IMR-90 (cell line): Measurements from ENCODE around the gene KCNJ10. TPM values are rescaled to one million over a fixed set of nuclear protein-coding genes. Genes with fewer than 3 reads are reported as not detected.

Experiments
- ATAC-seq: fragments of 200-7000 bp; cut with Tn5 transposase; 2 replicates; pipeline ENCODE4 v1.9.1; 2020; ENCODE audit warnings: low read depth, mild to moderate bottlenecking, moderate library complexity
- BruUV-seq: library from RNA; stranded (reverse); fragments of 400-500 nt; replicated peaks from 2 replicates; lab custom pipeline; 2021; lab: Mats Ljungman, UMichigan
- CTCF ChIA-PET: fragments of 300-600 bp; formaldehyde crosslinking; extraction: SDS; loops from one replicate; lab custom pipeline; 2021; ENCODE audit warnings: antibody characterized with exemption; lab: Yijun Ruan, JAX
- POLR2A ChIA-PET: fragments of 300-600 bp; sonication (Branson Sonifier 250); formaldehyde crosslinking; loops from one replicate; lab custom pipeline; 2022; ENCODE audit warnings: antibody characterized with exemption; ENCODE audit not compliant: unreplicated experiment; lab: Charles Lee
- DNase-seq: peaks from one replicate; pipeline ENCODE4 v3.0.0; 2013
- H2AFZ ChIP-seq: replicated peaks from 2 replicates; pipeline ENCODE3; 2013; ENCODE audit warnings: low read length, mild to moderate bottlenecking; ENCODE audit not compliant: poor library complexity
- H2AK5ac ChIP-seq: 2 replicates; pipeline ENCODE4 v1.6.1; 2013; ENCODE audit warnings: low read depth, low read length, inconsistent platforms
- H2AK9ac ChIP-seq: replicated peaks from 2 replicates; pipeline ENCODE3; 2013; ENCODE audit warnings: mild to moderate bottlenecking, low read depth, low read length, moderate library complexity; ENCODE audit not compliant: poor library complexity
- H2BK120ac ChIP-seq: 2 replicates; pipeline ENCODE4 v1.6.1; 2013; ENCODE audit warnings: low read depth, low read length, inconsistent platforms
- H2BK15ac ChIP-seq: 3 replicates; pipeline ENCODE4 v1.6.1; 2013; ENCODE audit warnings: low read depth, low read length, inconsistent platforms
- H2BK20ac ChIP-seq: 2 replicates; pipeline ENCODE4 v1.6.1; 2013; ENCODE audit warnings: low read depth, mild to moderate bottlenecking, inconsistent platforms, low read length, moderate library complexity
- H2BK5ac ChIP-seq: 2 replicates; pipeline ENCODE4 v1.6.1; 2013; ENCODE audit warnings: mild to moderate bottlenecking, low read depth, low read length, inconsistent platforms; ENCODE audit not compliant: poor library complexity, severe bottlenecking
- H3K14ac ChIP-seq: replicated peaks from 2 replicates; pipeline ENCODE4 v1.6.1; 2013; ENCODE audit warnings: low read depth, low read length, inconsistent platforms
- H3K18ac ChIP-seq: 2 replicates; pipeline ENCODE4 v1.6.1; 2013; ENCODE audit warnings: low read depth, low read length, control low read depth
- H3K23ac ChIP-seq: 2 replicates; pipeline ENCODE4 v1.6.1; 2013; ENCODE audit warnings: low read depth, low read length, inconsistent platforms
- H3K27ac ChIP-seq: 2 replicates; pipeline ENCODE4 v1.5.1; 2013; ENCODE audit warnings: mild to moderate bottlenecking, control low read depth, low read length; ENCODE audit not compliant: insufficient read depth
- H3K27me3 ChIP-seq: 2 replicates; pipeline ENCODE4 v1.6.1; 2013; ENCODE audit warnings: low read length; ENCODE audit not compliant: control insufficient read depth, insufficient read depth
- H3K36me3 ChIP-seq: 2 replicates; pipeline ENCODE4 v1.6.1; 2013; ENCODE audit warnings: low read length, mixed read lengths; ENCODE audit not compliant: control insufficient read depth, insufficient read depth
- H3K4ac ChIP-seq: 2 replicates; pipeline ENCODE4 v1.6.1; 2013; ENCODE audit warnings: low read depth, low read length, inconsistent platforms
- H3K4me1 ChIP-seq: 2 replicates; pipeline ENCODE4 v1.6.1; 2013; ENCODE audit warnings: low read length, mixed read lengths; ENCODE audit not compliant: control insufficient read depth, insufficient read depth
- H3K4me2 ChIP-seq: 2 replicates; pipeline ENCODE4 v1.6.1; 2013; ENCODE audit warnings: low read depth, mild to moderate bottlenecking, control low read depth, low read length, moderate library complexity
- H3K4me3 ChIP-seq: 2 replicates; pipeline ENCODE4 v1.5.1; 2013; ENCODE audit warnings: low read depth, mild to moderate bottlenecking, control low read depth, low read length, moderate library complexity; ENCODE audit not compliant: insufficient read depth
- H3K56ac ChIP-seq: 2 replicates; pipeline ENCODE4 v1.6.1; 2013; ENCODE audit warnings: low read length, inconsistent platforms; ENCODE audit not compliant: insufficient read depth; ENCODE audit errors: extremely low read depth
- H3K79me1 ChIP-seq, 2 experiments: 2 replicates each; pipeline ENCODE4 v1.6.1; 2013; ENCODE audit warnings: low read length in 2 of 2, inconsistent platforms in 1 of 2, low read depth in 1 of 2
- H3K9ac ChIP-seq: 2 replicates; pipeline ENCODE4 v1.6.1; 2013; ENCODE audit warnings: low read depth, low read length, control low read depth
- H3K9me1 ChIP-seq: 2 replicates; pipeline ENCODE4 v1.6.1; 2013; ENCODE audit warnings: low read length, inconsistent platforms; ENCODE audit not compliant: insufficient read depth
- H3K9me3 ChIP-seq: 2 replicates; pipeline ENCODE4 v1.6.1; 2013; ENCODE audit warnings: low read length; ENCODE audit not compliant: control insufficient read depth, insufficient read depth
- H4K20me1 ChIP-seq: 2 replicates; pipeline ENCODE4 v1.6.1; 2013; ENCODE audit warnings: low read length, inconsistent platforms; ENCODE audit not compliant: insufficient read depth
- H4K5ac ChIP-seq: 2 replicates; pipeline ENCODE4 v1.6.1; 2013; ENCODE audit warnings: mild to moderate bottlenecking, low read depth, low read length, control low read depth
- H4K8ac ChIP-seq, 2 experiments: 2 replicates each; pipeline ENCODE4 v1.6.1; 2013; ENCODE audit warnings: low read depth in 2 of 2, low read length in 2 of 2, control low read depth in 1 of 2, inconsistent platforms in 1 of 2
- H4K91ac ChIP-seq: 2 replicates; pipeline ENCODE4 v1.6.1; 2013; ENCODE audit warnings: low read depth, low read length, inconsistent platforms; ENCODE audit not compliant: insufficient read depth
- BHLHE40 ChIP-seq: fragments of 150-350 bp; IDR thresholded peaks from 2 replicates; pipeline ENCODE4 v1.6.1; 2016; ENCODE audit warnings: mild to moderate bottlenecking, low read depth, low read length
- CEBPB ChIP-seq: IDR thresholded peaks from 2 replicates; pipeline ENCODE4 v1.6.1; 2012; ENCODE audit warnings: low read depth, low read length, improper control_type of control experiment
- CHD1 ChIP-seq: IDR thresholded peaks from 2 replicates; pipeline ENCODE4 v1.6.1; 2012; ENCODE audit warnings: low read depth, low read length, improper control_type of control experiment
- CTCF ChIP-seq: conservative IDR thresholded peaks from 2 replicates; pipeline ENCODE4 v1.5.1; 2012; ENCODE audit warnings: mild to moderate bottlenecking, low read depth, low read length, improper control_type of control experiment
- ELK1 ChIP-seq: fragments of 150-350 bp; IDR thresholded peaks from 2 replicates; pipeline ENCODE4 v1.6.1; 2016; ENCODE audit warnings: low read depth, mild to moderate bottlenecking, low read length, moderate library complexity, borderline replicate concordance
- FOS ChIP-seq: fragments of 150-350 bp; IDR thresholded peaks from 2 replicates; pipeline ENCODE4 v1.6.1; 2016; ENCODE audit warnings: low read depth, low read length
- MAFK ChIP-seq: IDR thresholded peaks from 2 replicates; pipeline ENCODE4 v1.6.1; 2012; ENCODE audit warnings: low read depth, low read length, improper control_type of control experiment
- MAZ ChIP-seq: IDR thresholded peaks from 2 replicates; pipeline ENCODE4 v1.6.1; 2012; ENCODE audit warnings: low read depth, mild to moderate bottlenecking, low read length, improper control_type of control experiment, moderate library complexity, borderline replicate concordance
- NFE2L2 ChIP-seq: fragments of 150-350 bp; IDR thresholded peaks from 2 replicates; pipeline ENCODE4 v1.6.1; 2016; ENCODE audit warnings: low read depth, mild to moderate bottlenecking, low read length
- POLR2A ChIP-seq: IDR thresholded peaks from 2 replicates; pipeline ENCODE4 v1.6.1; 2012; ENCODE audit warnings: mild to moderate bottlenecking, low read depth, low read length
- RAD21 ChIP-seq: IDR thresholded peaks from 2 replicates; pipeline ENCODE4 v1.6.1; 2012; ENCODE audit warnings: low read length, improper control_type of control experiment
- RCOR1 ChIP-seq: IDR thresholded peaks from 2 replicates; pipeline ENCODE4 v1.6.1; 2012; ENCODE audit warnings: mild to moderate bottlenecking, low read length, improper control_type of control experiment; ENCODE audit not compliant: insufficient replicate concordance
- RFX5 ChIP-seq: IDR thresholded peaks from 2 replicates; pipeline ENCODE4 v1.8.0; 2012; ENCODE audit warnings: low read depth, mild to moderate bottlenecking, low read length, moderate library complexity
- SMC3 ChIP-seq: fragments of 150-350 bp; IDR thresholded peaks from 2 replicates; pipeline ENCODE4 v1.6.1; 2016; ENCODE audit warnings: low read depth, mild to moderate bottlenecking, antibody characterized with exemption, low read length, moderate library complexity
- WGBS, 2 experiments: methylation state at CpG; one replicate each; pipeline versions ENCODE4 v1.1.5 to v1.1.7; 2013; ENCODE audit warnings: missing lambda C conversion rate in 2 of 2; ENCODE audit not compliant: insufficient read length in 1 of 2; ENCODE audit errors: extremely low coverage in 2 of 2; 5-methylcytosine and 5-hydroxymethylcytosine counted together
- dilution Hi-C: fragments of 300-500 bp; cut with HindIII; formaldehyde crosslinking; loops from one replicate; pipeline ENCODE4 v1.14.3; 2018; ENCODE audit warnings: low sequenced_read_pairs; ENCODE audit not compliant: unreplicated experiment
- in situ Hi-C: fragments of 300-500 bp; cut with MboI; formaldehyde crosslinking; loops from 3 replicates; pipeline ENCODE4 v1.14.3; 2019; ENCODE audit warnings: low sequenced_read_pairs, inconsistent platforms, mixed read lengths
- intact Hi-C: fragments of 100-400 bp; cut with micrococcal nuclease; formaldehyde crosslinking; loops from 2 replicates; pipeline ENCODE4 v1.10.0; 2022
- polyA plus RNA-seq, 3 experiments: library from polyadenylated mRNA; depleted of rRNA; stranded (reverse); fragments of >200 nt; gene quantifications; 2 replicates each; pipeline ENCODE4 v1.2.3, GENCODE V29; 2012; ENCODE audit warnings: low replicate concordance in 1 of 3
- total RNA-seq: library from RNA; depleted of rRNA; stranded (reverse); fragments of >200 nt; gene quantifications from 2 replicates; pipeline ENCODE4 v1.2.3, GENCODE V29; 2012

KCNJ10 gene
- total and polyA plus RNA-seq, 2 of the 4 experiments (the other 2 are of a cell fraction) = not detected

- Histone ChIP-seq H3K14ac (no peak overlapping the region), H3K4me2 (no peak overlapping the region), H3K56ac (no peak overlapping the region), H3K27me3 (peaks cover 65% of the 10 kb centered on the region), H4K20me1 (no peaks in the 10 kb centered on the region), H4K91ac (no peak overlapping the region), H4K8ac (no peak overlapping the region), H3K4me3 (no peak overlapping the region), H3K9ac (no peak overlapping the region), H2AK9ac (no peak overlapping the region), H3K36me3 (no peaks in the 10 kb centered on the region), H3K18ac (no peak overlapping the region), H2BK5ac (no peak overlapping the region), H4K5ac (no peak overlapping the region), H3K4ac (no peak overlapping the region), H2BK15ac (no peak overlapping the region), H2AFZ (no peak overlapping the region), H2AK5ac (no peak overlapping the region), H3K4me1 (no peaks in the 10 kb centered on the region), H3K23ac (no peak overlapping the region), H3K9me3 (no peaks in the 10 kb centered on the region), H3K79me1 (no peaks in the 10 kb centered on the region), H3K27ac (no peak overlapping the region), H2BK120ac (no peak overlapping the region), H3K9me1 (no peaks in the 10 kb centered on the region), H2BK20ac (no peak overlapping the region)
- ChIA-PET POLR2A (no interaction called here), CTCF (interaction anchor here (0.9 to 1.8 kb wide), 3 partner anchors 15 to 25 kb away, joined by 3 to 7 read pairs (median 3); no protein-coding TSS in a partner anchor)
- intact Hi-C loops = no loop called here
- dilution Hi-C loops = no loop called here
- WGBS, 2 experiments = 80% methylated on average over 2 of the region's 5 CpGs; no CpG with 5 or more reads in 1 of the 2 experiments
- TF ChIP-seq POLR2A (no peak), BHLHE40 (no peak), FOS (no peak), NFE2L2 (no peak), RAD21 (no peak), RFX5 (no peak), SMC3 (no peak), MAFK (no peak), CTCF (no peak), CHD1 (no peak), RCOR1 (no peak), ELK1 (no peak), CEBPB (no peak), MAZ (no peak)
- ATAC-seq (no peak), DNase-seq (no peak)
- in situ Hi-C loops = no loop called here
- BruUV-seq = no TSS peak
Measured at GRCh38 chr1:160071289-160071688, 1.3 kb upstream of the KCNJ10 start.
